K562 (cell line): ENCODE results near the gene ZNF32.

Source experiments
- ARNT ChIP-seq, 2 experiments: fragments of 450-650 bp; IDR thresholded peaks; 2 replicates each; pipeline ENCODE4 v1.6.1; 2016; ENCODE audit warnings: mild to moderate bottlenecking in 1 of 2
- CREBBP ChIP-seq: IDR thresholded peaks from one replicate; pipeline ENCODE4 v1.6.1; 2012; ENCODE audit warnings: low read depth, mild to moderate bottlenecking, control low read depth, inconsistent platforms, low read length
- E2F8 ChIP-seq: fragments of 450-650 bp; IDR thresholded peaks from 2 replicates; pipeline ENCODE4 v1.7.1; 2018; ENCODE audit warnings: mild to moderate bottlenecking, low read depth; ENCODE audit not compliant: partially characterized antibody
- HDAC3 ChIP-seq: fragments of 450-650 bp; IDR thresholded peaks from 2 replicates; pipeline ENCODE4 v1.6.1; 2018; ENCODE audit warnings: borderline replicate concordance, mild to moderate bottlenecking, moderate library complexity; ENCODE audit not compliant: partially characterized antibody
- JUN ChIP-seq, 2 experiments: sonication (generic) in 1 of 2; formaldehyde crosslinking in 1 of 2; IDR thresholded peaks; 2 replicates each; pipeline versions ENCODE4 v1.6.1 to v1.8.0; 2012 to 2022; ENCODE audit warnings: borderline replicate concordance in 2 of 2, mild to moderate bottlenecking in 2 of 2, improper control_type of control experiment in 1 of 2, low read depth in 1 of 2, low read length in 1 of 2, missing genetic modification reagents in 1 of 2
- MAFK ChIP-seq: IDR thresholded peaks from 2 replicates; pipeline ENCODE4 v1.6.1; 2011; ENCODE audit warnings: low read length, improper control_type of control experiment
- MCM3 ChIP-seq: fragments of 450-650 bp; IDR thresholded peaks from 2 replicates; pipeline ENCODE4 v1.6.1; 2016
- PHF8 ChIP-seq: fragments of 200-600 bp; sonication (generic); IDR thresholded peaks from 2 replicates; pipeline ENCODE4 v1.6.1; 2012; ENCODE audit warnings: mixed run types, mild to moderate bottlenecking, inconsistent platforms, low read length, moderate library complexity, borderline replicate concordance
- POLR2A ChIP-seq: fragments of 450-650 bp; conservative IDR thresholded peaks from 2 replicates; pipeline ENCODE4 v1.6.1; 2016
- STAT5B ChIP-seq: fragments of 250-450 bp; sonication (Bioruptor Pico); IDR thresholded peaks from 2 replicates; pipeline ENCODE4 v1.8.0; 2021; ENCODE audit warnings: mild to moderate bottlenecking, inconsistent platforms
- ZZZ3 ChIP-seq: fragments of 450-650 bp; IDR thresholded peaks from 2 replicates; pipeline ENCODE4 v1.6.1; 2016; ENCODE audit warnings: antibody characterized with exemption, mild to moderate bottlenecking, moderate library complexity

GRCh38 chr10:43688348-43688892 is 39.7 kb upstream of the ZNF32 start:
- no peak for TF ChIP-seq POLR2A
- no peak for TF ChIP-seq E2F8
- no peak for TF ChIP-seq PHF8
- TF ChIP-seq HDAC3 = no peak
- no peak for TF ChIP-seq JUN (IDR thresholded peaks at IDR 0.05; ENCODE audit: borderline replicate concordance, low read depth, low read length)
- TF ChIP-seq JUN (CRISPR knock-in tag; IDR thresholded peaks at IDR 0.05; ENCODE audit: borderline replicate concordance) = no peak
- no peak for TF ChIP-seq ARNT (IDR thresholded peaks at IDR 0.05)
- TF ChIP-seq STAT5B (CRISPR knock-in tag) = no peak
- no peak for TF ChIP-seq ZZZ3
- TF ChIP-seq CREBBP = no peak
- no peak for TF ChIP-seq MAFK
- TF ChIP-seq MCM3 = no peak
